Measurements from ENCODE around the gene RGSL1.

The RGSL1 gene

GRCh38 chr1:182450087-182450486 is at the start of gene RGSL1:
TSS of gene RGSL1 (plus strand) at chr1:182450146. CDS start at chr1:182450166, 20 bp downstream.
- DNase-seq: no peak

DNA sequence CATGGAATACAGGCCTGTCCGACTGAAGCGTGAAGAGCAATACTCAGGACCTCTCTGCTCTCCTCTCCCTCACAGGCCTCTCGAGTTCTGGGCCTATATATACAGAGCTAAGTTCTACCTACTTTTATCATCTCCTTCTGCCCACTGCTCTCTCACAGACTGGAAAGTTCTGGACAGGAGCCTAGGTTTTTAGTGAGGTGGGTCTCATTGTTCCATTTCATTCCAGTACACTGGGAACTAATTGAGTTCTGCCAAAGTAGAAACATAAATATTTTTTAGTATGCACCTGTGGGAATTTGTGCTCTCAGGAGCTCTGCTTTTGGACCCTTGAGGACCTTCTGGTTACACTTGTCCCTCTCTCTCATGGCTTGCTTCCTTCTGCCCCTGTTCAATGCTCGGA is 49.4 kb upstream of the RGSL1 start, which contains the start of gene TEDDM1:
Gene TEDDM1 (minus strand): TSS at position 101 of the 400 bp plus-strand sequence. CDS start 182 bp downstream, outside the sequence.
- no peak for DNase-seq

- DNase-seq: no peak
Measured at GRCh38 chr1:182404781-182405180, 45.2 kb upstream of the RGSL1 start.

DNA sequence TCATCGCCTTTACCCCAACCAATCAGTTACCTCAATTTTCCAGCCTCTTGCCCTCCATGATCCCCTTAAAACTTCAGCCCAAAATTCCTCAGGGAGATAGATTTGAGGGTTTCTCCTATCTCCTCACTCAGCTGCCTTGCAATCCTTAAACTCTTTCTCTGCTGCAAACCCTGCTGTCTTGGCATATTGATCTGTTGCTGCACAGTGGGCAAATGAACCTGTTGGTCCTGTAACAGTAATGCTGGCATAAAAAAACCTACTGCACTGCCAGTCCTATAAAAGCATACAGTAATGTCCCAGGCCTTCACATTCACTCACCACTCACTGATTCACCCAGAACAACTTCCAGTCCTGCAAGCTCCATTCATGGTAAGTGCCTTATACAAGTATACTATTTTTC is 44.4 kb upstream of the RGSL1 start:
- DNase-seq: no peak

DNA sequence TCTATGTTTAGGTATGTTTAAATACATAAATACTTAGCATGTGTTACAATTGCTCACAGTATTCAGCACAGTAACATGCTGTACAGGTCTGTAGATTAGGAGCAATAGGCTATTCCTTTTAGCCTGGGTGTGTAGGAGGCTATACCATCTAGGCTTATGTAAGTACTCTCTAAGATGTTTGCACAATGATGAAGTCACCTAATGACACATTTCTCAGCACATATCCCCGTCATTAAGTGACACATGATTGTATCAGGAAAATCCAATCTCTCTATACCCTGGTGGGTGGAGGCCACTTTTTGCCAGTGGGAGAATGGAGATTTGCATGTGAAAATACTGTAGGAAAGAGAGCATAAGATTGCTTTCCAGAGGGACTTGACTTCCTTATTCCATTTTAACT is 43.9 kb upstream of the RGSL1 start:
- no peak for DNase-seq

- no peak for DNase-seq
Measured at GRCh38 chr1:182407724-182408123, 42.2 kb upstream of the RGSL1 start.

GRCh38 chr1:182408435-182409075 is 41.4 kb upstream of the RGSL1 start:
- no peak for DNase-seq

- no peak for DNase-seq
Measured at GRCh38 chr1:182410138-182410537, 39.8 kb upstream of the RGSL1 start.

- no peak for DNase-seq
Measured at GRCh38 chr1:182410620-182411273, 39.2 kb upstream of the RGSL1 start.

DNA sequence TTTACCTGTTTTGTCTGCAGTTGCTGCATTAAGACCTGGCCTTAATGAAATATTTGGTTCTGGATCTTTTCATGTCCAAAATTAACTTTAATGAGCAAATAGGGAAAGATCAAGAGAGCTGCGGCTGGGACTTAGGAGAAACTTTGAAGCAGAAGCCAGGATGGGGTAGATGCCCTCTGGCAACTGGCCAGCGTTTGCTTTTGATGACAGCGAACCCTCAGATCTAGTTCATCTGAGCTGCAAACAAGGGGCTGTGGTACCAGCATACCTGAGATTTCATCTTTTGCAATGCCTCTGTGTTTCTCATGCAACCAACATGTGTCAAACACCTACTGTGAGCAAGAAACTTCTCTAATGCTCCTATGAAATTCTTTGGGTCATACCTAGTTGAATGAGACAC is 36.5 kb upstream of the RGSL1 start:
- DNase-seq: no peak

DNA sequence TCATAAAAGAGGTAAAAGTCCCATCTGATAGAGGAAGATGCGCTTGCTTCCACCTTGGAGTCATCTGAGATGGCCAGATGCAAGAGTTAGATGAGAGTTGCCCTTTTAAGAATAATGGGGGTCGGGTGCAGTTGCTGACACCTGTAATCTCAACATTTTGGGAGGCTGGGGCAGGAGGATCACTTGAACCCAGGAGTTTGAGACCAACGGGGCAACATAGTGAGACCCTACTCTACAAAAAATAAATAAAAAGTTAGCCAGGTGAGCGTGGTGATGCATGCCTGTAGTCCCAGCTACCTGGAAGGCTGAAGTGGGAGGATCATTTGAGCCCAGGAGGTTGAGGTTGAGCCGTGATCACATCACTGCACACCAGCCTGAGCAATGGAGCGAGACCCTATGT is 36.0 kb upstream of the RGSL1 start:
- DNase-seq: no peak

GRCh38 chr1:182415789-182416188 is 34.2 kb upstream of the RGSL1 start:
- DNase-seq: no peak

- peak; percentile 10 for DNase-seq
Measured at GRCh38 chr1:182426442-182427430, 23.2 kb upstream of the RGSL1 start.

- DNase-seq: no peak
Measured at GRCh38 chr1:182428043-182428442, 21.9 kb upstream of the RGSL1 start.

DNA sequence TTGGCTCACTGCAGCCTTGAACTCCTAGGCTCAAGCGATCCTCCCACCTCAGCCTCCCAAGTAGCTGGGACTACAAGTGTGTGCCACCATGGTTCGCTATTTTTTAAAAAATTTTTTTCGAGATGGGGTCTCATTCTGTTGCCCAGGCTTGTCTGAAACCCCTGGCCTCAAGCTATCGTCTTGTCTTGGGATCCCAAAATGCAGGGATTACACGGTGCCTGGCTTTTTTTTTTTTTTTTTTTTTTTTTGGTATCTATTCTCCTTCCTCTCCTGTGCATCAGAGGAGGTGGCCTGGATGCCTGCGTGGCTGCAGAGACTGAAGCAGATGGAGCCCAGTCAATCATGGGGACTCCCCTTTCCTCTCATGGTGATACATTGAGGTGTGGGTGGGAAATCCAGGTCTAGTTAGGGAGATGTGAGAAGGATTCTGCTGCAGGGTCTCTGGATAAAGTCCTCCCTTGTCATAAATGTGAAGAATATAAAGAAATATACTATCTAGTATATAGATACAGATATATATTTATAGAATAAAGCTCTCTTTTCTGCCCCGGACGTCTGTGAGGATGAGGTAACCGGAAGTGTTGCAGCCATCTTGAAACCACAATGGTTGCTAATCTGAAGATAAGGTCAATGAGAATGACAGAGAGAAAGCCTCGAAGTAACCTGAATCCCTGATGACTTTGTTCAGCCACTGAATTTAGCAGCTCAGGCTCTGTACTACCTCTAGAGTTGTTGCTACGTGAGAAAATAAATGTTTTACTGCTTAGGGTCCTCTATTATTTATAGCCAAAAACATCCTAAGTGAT is 19.5 kb upstream of the RGSL1 start:
- peak; percentile 62 for DNase-seq

- no peak for DNase-seq
Measured at GRCh38 chr1:182431278-182431677, 18.7 kb upstream of the RGSL1 start.

DNA sequence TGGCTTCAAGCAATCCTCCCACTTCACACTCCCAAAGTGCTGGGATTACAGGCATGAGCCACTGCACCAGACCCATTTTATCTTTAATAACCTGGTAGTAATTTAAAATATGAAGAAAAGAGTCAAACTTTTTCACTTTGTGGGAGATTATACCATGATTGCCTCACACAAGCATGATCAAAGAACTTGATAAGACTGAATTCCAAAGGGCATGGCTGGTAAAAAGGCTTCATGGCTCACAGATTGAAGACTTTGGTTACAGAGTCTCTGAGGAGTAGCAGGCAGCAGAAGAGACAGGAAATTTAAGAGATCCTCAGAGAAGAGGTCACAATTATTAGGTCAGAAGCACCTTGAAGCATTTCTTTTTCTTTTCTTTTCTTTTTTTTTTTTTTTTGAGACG is 16.4 kb upstream of the RGSL1 start:
- no peak for DNase-seq

DNA sequence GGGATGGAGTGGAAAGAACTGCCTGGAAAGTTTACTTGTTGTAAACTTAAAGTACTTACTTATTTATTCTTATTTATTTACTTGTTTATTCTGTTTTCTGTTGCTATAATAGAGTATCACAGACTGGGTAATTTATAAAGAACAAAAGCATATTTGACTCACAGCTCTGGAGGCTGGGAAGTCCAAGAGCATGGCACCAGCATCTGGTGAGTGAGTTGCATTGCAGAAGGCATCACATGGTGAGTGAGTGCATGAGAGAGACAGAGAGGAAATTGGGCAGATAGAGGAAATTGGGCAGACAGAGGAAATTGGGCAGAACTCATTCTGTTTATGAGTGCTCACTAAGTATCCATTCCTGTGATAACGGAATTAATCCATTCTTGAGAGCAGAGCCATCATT is 11.6 kb upstream of the RGSL1 start:
- no peak for DNase-seq

GRCh38 chr1:182441719-182442118 is 8.2 kb upstream of the RGSL1 start:
- DNase-seq: no peak

DNA sequence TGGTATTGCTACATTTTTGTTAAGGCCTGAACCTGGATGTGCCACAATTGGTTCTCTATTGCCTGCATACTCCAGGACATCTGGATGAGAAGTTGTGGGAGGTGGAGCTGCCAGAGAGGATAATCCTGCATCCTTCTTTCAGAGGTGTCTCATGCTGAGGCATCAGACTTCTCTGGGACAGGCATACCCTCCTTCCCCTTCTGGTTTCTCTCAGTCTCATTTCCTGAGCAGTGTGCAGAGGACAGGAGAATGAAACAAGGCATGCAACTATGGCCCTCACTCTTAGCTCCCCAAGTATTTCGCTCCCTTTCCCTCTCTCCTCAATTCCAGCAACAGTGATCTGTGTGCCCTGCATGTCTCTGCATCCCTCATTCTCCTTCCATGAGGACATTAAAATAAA is 7.6 kb upstream of the RGSL1 start:
- no peak for DNase-seq

GRCh38 chr1:182444497-182444896 is 5.4 kb upstream of the RGSL1 start:
- no peak for DNase-seq

DNA sequence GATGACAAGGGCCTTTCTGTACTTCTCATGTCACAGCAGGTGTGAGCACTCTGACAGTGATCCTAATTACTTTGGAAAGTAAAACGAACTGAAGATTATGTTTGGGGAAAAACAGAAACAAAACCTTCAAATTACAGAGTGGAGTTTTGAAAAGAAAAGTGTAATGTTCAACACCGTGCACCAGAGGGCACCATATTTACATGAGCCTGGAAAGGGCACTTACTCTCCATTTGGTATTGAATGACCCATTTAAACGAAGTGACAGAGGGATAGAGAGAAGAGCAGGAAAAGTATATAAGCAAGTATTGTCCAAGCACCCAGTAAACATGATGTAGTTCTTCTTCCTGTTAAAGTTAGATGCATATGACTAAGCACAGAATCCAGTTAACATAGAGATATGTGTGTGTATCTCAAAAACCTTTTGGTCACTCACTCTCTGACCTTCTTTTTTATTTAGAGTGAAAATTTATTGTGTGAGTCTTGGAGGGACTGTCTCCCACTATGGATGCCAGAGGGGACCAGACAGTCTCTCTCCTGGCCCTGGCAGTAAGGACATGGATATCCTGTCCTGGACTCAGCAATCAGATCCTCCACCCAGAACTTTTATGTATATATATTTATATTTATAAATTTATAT is 3.8 kb upstream of the RGSL1 start:
- DNase-seq: peak; percentile 41
